ENCODE data around the gene PROCA1.
"Not testable (repeated sequence)": the region's sequence is repeated elsewhere in the genome, so short reads cannot be mapped to it uniquely, and the experiment has no call there.

Gene PROCA1

GRCh38 chr17:28725660-28726225 lies 14.1 kb upstream of the PROCA1 start:
- DNase-seq (ENCODE audit: low spot score), result peak; percentile 87

GRCh38 chr17:28725166-28725659 lies 13.5 kb upstream of the PROCA1 start:
- DNase-seq (ENCODE audit: low spot score), result peak; percentile 91

DNA sequence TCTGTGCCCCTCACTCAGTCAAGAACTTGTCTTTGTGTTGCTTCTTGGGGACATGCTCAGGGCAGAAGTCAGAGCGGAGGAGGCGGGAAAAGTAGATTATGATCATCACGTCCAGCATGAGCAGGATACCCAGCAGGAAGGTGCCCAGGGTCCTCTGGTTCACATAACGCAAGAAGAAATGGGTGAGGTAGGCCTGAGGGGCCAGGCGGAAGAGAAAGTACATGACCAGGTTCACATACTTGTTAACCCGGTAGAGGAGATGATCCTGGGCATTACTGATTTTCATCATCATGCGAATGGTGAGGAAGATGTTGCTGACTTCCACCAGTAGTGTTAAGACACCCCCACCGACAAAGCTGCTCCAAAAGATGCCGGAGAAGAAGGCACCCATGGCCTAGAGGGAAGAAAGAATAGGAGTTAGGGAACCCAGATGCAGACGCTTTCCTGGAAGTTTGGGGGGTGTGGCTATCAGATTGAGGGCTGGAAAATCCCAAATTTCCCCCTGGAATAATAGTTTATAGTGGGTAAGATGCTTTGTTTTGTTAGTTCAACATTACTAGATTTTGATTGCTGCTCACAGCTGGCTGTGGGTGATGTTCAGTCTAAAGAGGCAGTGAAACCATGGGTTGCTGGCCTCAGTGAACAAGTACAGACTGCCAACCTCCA lies 12.9 kb upstream of the PROCA1 start:
- peak; percentile 58 for DNase-seq (ENCODE audit: low spot score)

GRCh38 chr17:28723836-28724499 lies 12.3 kb upstream of the PROCA1 start:
- peak; percentile 50 for DNase-seq (ENCODE audit: low spot score)

DNA sequence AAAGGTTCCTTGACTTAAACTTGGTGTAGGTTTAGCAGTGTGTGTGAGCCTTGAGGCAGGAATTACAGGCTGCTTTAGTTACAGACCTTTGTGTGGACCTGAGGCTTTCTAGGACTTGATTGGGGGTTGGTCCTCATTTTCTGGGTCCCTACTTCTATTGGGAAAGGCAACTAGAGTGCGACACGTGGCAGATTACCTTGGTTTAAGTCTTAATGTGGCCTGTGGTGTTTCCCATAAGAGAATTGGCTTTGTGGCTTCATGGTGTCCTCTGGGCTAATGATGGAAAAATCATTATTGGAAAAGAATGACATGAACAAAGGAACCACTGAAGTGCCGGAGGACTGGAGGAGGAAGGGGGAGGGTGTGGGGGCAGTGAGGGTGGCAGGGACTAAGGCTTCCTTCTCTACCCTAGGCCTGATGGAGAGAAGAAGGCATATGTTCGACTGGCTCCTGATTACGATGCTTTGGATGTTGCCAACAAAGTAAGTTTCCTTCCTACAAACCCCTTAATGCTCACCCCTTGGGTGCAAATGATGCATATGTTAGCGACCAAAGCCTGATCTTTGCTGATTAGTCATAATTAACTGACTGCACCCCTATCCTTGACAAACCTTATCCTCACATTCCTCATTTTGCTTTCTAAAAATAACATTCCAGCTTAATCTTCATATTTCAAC lies 11.6 kb upstream of the PROCA1 start:
- DNase-seq (ENCODE audit: low spot score), result peak; percentile 70

DNA sequence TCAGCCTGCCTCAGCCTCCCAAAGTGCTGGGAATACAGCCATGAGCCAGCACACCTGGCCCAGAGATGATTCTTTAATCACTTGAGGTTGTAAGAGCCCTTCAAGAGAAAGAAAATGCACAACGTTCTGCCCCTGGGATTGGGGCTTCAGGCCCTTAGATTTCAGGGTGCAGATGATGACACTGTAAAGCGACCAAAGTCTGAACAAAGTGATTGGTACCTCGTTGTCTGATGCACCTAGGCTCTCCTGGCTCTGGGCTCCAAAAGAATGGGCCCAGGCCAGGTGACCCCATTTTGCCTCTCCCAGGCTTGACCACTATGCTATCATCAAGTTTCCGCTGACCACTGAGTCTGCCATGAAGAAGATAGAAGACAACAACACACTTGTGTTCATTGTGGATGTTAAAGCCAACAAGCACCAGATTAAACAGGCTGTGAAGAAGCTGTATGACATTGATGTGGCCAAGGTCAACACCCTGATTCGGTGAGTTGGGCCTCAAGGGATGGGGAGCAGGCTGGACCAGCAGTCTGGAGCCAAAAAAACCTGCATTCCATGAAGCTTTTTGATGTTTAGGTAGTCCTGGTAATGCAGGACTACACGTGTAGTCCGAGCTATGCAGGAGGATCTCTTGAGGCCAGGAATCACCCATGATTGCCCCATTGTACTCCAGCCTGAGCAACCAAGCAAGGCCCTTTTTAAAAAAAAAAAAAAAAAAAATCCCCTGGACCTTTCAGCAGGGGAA lies 10.9 kb upstream of the PROCA1 start:
- DNase-seq (ENCODE audit: low spot score), result no peak

GRCh38 chr17:28720997-28721329 lies 9.3 kb upstream of the PROCA1 start:
- DNase-seq (ENCODE audit: low spot score), result not testable (repeated sequence)

- peak; percentile 59 for DNase-seq (ENCODE audit: low spot score)
These were observed 8.7 kb upstream of the PROCA1 start for GRCh38 chr17:28720247-28720996.

GRCh38 chr17:28719021-28719433 lies 7.3 kb upstream of the PROCA1 start:
- DNase-seq (ENCODE audit: low spot score), result no peak

- DNase-seq (ENCODE audit: low spot score), result no peak
These were observed 6.8 kb upstream of the PROCA1 start for GRCh38 chr17:28718333-28719020.

DNA sequence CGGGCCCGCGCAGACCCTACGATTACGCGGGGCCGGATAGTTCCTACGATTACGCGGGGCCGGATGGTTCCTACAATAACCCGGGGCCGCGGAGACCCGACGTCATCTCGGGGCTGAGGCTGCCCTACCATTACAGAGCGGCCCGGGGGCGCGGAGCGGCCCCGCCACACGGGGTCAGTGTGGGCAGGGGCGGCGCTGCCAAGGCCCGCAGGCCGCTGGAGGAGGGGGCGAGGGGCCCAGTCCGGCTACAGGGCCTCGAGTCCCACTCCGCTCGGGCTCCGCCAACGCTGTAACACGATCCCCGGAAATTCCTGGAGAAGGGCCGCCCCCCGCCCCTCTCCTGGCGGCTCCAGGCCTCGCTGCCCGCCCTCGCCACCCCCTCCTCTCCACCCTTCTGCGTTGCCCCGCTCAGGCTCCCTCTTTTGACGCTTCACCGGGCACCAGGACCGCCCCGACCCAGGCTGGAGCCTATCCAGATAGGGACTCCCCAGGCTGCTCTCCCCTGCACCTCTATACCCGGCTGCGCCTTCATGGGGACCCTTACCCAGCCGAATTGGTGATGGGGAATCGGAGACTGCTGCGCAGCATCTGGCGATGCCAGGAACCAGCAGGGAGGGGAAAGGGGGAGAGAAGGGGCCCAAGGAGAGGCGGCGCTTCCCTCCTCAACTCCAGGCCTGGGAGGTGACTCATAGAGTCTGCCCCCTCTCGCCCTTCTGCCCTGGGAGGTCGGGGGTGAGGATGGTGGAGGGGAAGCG lies 6.1 kb upstream of the PROCA1 start, which contains the start of gene RAB34:
Gene RAB34 (minus strand): TSS at position 291 of the 755 bp plus-strand sequence. CDS start 602 bp downstream, outside the sequence.
- DNase-seq (ENCODE audit: low spot score), result no peak

GRCh38 chr17:28716740-28717577 lies 5.3 kb upstream of the PROCA1 start:
- DNase-seq (ENCODE audit: low spot score), result no peak

DNA sequence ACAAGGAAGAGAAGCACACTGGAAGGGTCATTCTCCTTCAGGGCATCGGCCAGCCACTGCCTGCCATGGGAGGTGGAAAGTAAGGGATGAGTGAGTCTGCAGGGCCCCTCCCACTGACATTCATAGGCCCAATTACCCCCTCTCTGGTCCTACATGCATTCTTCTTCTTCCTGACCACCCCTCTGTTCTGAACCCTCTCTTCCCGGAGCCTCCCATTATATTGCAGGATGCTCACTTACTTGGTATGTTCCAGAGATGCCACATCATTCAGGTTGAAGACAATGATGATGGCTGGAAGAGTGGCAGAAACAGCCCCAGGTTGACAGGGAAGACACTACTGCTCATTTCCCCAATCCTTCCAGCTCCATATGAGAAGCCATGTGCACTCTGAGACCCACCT lies 3.5 kb upstream of the PROCA1 start:
- no peak for DNase-seq (ENCODE audit: low spot score)

DNA sequence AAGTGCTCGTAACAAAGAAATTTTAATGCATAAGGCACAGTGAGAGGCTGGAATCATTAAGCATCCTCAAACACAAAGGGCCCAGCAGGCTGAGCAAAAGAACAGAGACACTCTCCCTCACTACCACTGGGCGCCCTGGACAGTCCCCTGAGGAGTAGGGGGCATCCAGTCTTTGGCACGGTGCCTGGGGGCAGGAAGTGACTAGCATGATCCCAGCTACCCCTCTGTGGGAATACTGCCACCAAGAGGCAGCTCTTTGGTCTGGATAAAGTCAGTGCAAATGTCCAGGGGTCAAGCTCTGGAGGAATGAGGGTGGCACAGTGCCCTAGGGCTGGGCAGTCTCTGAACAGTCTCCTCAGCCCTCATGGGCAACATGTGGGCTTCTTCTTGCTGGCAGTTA lies 2.6 kb upstream of the PROCA1 start:
- no peak for DNase-seq (ENCODE audit: low spot score)

DNA sequence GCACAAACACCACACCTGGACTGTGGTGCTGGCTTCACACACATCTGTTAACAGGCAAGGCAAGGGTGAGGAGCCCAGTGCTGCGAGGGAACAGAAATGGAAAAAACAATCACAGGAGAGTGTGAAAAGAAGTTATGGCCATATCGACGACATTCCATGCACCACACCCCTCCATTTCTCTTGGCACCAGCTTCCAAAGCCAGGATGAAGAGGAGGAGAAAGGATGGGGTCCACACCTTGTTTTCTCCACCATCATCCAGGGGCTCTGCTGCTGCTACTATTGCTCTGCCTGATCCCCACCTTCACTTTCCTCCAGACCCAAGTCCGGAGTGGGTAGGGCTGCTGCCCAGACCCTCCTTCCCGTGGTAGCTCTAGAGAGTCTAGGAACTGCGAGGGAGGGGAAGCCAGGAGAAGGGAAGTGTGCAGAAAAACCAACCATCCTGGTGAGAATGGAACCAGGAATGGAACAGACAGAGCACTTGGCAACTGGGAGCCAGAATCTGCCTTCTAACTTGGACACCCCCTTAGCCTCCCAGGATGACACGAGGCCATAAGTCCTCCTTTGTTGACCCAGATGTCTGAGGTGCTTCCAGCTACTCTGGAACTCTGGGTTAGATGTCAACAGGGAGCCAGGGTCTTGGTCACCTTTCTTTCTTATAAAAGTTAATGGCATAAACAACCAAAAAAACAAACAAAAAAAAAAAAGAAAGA lies 1.2 kb upstream of the PROCA1 start:
- no peak for DNase-seq (ENCODE audit: low spot score)

GRCh38 chr17:28712032-28712704 lies 480 bp upstream of the PROCA1 start:
- DNase-seq (ENCODE audit: low spot score), result no peak

DNA sequence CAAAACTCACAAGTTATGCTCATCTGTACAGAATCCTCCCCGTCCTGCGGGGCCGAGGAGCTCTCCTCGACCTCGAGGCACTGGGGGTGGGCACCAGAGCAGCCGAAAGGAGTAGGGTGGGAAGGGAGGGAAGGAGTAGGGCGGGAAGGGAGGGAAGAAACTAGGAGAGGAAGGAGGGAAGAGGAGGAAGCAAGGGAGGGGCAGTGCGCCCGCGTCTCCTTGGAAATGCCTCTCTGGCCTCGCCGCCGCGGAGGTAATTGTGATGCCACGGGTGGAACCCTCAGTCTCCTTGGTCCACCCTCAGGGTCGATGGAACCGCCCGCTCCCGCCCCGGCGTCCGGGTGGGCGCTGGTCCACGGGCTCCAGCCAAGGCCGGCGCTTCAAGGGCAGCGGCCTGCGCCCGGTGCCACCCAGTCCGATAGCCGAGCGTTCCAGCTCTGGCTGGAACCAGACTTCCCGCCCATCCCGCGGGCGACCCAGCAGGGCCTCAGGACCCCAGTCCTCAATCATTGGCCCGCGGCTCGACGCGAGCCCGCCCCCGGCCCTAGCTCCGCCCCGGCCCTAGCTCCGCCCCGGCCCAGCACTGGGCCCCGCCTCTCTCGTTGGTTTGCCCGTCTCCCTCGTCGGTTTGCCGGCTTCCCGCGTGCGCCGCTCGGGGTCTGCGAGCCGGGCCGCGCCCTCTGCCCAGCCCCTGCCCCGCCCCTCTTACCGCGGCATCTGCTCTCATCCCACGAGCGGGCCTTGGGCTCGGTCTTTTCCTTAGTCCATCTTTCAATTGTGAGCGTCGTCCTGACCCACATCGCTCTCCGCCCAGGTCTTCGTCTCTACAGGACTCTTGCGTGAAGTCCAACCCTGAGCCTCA lies 596 bp downstream of the PROCA1 start:
- DNase-seq (ENCODE audit: low spot score), result peak; percentile 92
